Measurements from ENCODE around the gene RABEP2. TPM values are rescaled to one million over a fixed set of nuclear protein-coding genes. Genes with fewer than 3 reads are reported as not detected.
"Not testable (repeated sequence)": the region's sequence is repeated elsewhere in the genome, so short reads cannot be mapped to it uniquely, and the experiment has no call there.

RABEP2 gene
- total and polyA plus RNA-seq, 5 donors: 13.4 to 27.4 (median 21.7) TPM

DNA sequence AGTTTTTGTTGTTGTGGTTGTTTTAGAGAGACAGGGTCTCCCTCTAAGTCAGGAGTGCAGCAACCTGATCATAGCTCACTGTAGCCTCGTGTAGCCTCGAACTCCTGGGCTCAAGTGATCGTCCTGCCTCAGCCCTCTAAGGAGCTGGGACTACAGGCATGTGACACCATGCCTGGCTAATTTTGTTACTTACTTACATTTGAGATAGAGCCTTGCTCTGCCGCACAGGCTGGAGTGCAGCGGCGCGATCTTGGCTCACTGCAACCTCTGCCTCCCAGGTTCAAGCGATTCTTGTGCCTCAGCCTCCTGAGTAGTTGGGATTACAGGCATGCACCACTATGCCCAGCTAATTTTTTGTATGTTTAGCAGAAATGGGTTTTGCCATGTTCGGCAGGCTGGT, 57.4 kb downstream of the RABEP2 start:
- H3K9me3 ChIP-seq (ENCODE audit: control insufficient read depth, low read length); ATAC-seq; H3K27ac ChIP-seq (ENCODE audit: low read length); intact Hi-C loops (cut with DNase I); H3K4me3 ChIP-seq (ENCODE audit: low read length); H3K27me3 ChIP-seq (ENCODE audit: control insufficient read depth, insufficient read depth); H3K4me1 ChIP-seq (ENCODE audit: control insufficient read depth, insufficient read depth, low read length): not testable (repeated sequence)
- DNase-seq: peak in 1 of 3 donors; percentile 2
- WGBS: 88% methylated on average over 9 of the region's 9 CpGs

- 91% methylated on average over 13 of the region's 13 CpGs for WGBS
- DNase-seq (peak in 1 of 3 donors; percentile 43), ATAC-seq (no peak)
- Histone ChIP-seq H3K4me3 (ENCODE audit: low read length) (no peak overlapping the region), H3K27ac (ENCODE audit: low read length) (no peak overlapping the region), H3K27me3 (ENCODE audit: control insufficient read depth, insufficient read depth) (no peaks in the 10 kb centered on the region), H3K4me1 (ENCODE audit: control insufficient read depth, insufficient read depth, low read length) (no peaks in the 10 kb centered on the region), H3K9me3 (ENCODE audit: control insufficient read depth, low read length) (no peaks in the 10 kb centered on the region)
- intact Hi-C loops (cut with DNase I): no loop called here
Measured at GRCh38 chr16:28867241-28867640, 57.8 kb downstream of the RABEP2 start.

DNA sequence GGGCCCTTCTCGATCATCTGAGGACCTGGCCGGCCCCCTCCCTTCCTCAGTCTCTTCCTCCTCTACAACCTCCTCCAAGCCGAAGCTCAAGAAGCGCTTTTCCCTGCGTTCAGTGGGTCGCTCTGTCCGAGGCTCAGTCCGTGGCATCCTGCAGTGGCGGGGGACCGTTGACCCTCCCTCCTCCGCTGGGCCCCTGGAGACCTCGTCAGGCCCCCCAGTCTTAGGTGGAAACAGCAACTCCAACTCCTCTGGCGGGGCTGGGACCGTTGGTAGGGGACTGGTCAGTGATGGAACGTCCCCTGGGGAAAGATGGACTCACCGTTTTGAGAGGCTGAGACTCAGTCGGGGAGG, 58.6 kb downstream of the RABEP2 start:
- Histone ChIP-seq H3K4me3 (ENCODE audit: low read length) (no peak overlapping the region), H3K4me1 (ENCODE audit: control insufficient read depth, insufficient read depth, low read length) (no peaks in the 10 kb centered on the region), H3K27me3 (ENCODE audit: control insufficient read depth, insufficient read depth) (no peaks in the 10 kb centered on the region), H3K27ac (ENCODE audit: low read length) (no peak overlapping the region), H3K9me3 (ENCODE audit: control insufficient read depth, low read length) (no peaks in the 10 kb centered on the region)
- DNase-seq: no peak
- intact Hi-C loops (cut with DNase I): no loop called here
- ATAC-seq: no peak
- WGBS: 81% methylated on average over 17 of the region's 17 CpGs

GRCh38 chr16:28865722-28866453, 59.1 kb downstream of the RABEP2 start:
- intact Hi-C loops (cut with DNase I): no loop called here
- DNase-seq: peak in 2 of 3 donors; percentile 51 to 66
- no peak overlapping the region for H3K27ac ChIP-seq (ENCODE audit: low read length)
- H3K9me3 ChIP-seq (ENCODE audit: control insufficient read depth, low read length): no peaks in the 10 kb centered on the region
- ATAC-seq: no peak
- H3K4me3 ChIP-seq (ENCODE audit: low read length): no peak overlapping the region
- no peaks in the 10 kb centered on the region for H3K4me1 ChIP-seq (ENCODE audit: control insufficient read depth, insufficient read depth, low read length)
- no peaks in the 10 kb centered on the region for H3K27me3 ChIP-seq (ENCODE audit: control insufficient read depth, insufficient read depth)
- WGBS: 65% methylated on average over 32 of the region's 32 CpGs

- 87% methylated on average over 12 of the region's 12 CpGs for WGBS
- H3K4me3 ChIP-seq (ENCODE audit: low read length): no peak overlapping the region
Measured at GRCh38 chr16:28865001-28865688, 59.9 kb downstream of the RABEP2 start.

DNA sequence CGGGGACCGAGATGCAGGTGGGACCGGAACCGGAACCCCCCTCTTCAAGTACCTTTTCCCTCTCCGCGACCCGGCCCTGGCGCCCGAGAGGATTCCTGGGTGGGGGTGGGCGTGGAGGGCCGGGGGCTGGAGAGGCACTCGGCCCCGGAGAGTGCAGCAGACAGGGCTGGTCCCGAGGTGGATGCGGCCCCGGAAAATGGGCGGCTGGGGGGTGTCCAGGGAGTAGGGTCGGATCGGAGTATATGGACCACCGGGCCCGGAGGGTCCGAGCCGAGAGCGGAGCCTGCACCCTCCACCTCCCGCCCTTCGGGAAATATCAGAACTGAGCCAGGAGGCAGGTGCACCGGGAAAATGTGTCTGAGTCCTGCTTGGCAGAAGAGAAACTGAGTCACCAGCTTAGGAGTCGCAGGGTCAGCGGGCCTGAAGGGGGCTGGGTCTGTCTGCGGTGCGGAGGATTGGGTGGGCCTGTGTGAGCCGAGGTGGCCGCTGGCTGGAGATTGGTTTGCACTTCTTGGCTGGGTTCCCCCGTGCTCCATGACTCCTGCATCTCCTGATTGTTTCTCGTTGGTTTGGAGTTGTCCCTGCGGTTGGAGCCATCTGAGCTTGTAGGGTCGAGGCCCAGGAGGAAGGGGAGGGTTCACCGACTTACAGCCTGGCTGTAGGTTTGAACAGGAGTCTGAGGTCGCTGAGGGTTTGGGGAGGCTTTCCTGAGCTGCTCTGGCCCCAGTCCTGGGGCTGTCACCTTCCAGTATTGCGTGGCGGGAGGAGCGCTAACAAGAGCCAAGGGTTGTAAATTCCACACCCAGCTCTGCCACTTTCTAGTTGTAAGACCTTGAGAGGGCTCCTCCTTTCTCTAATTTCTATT, 60.9 kb downstream of the RABEP2 start:
- no peaks in the 10 kb centered on the region for H3K27me3 ChIP-seq (ENCODE audit: control insufficient read depth, insufficient read depth)
- no peaks in the 10 kb centered on the region for H3K4me1 ChIP-seq (ENCODE audit: control insufficient read depth, insufficient read depth, low read length)
- peak; percentile 47 to 71 (median 68) for DNase-seq
- ATAC-seq: peak; percentile 14 to 22
- H3K27ac ChIP-seq (ENCODE audit: low read length): peak overlapping the region; percentile 97
- H3K9me3 ChIP-seq (ENCODE audit: control insufficient read depth, low read length): no peaks in the 10 kb centered on the region
- intact Hi-C loops (cut with DNase I): no loop called here
- H3K4me3 ChIP-seq (ENCODE audit: low read length): peak overlapping the region; percentile 84
- WGBS: 2% methylated on average over 42 of the region's 42 CpGs

More at GRCh38 chr16:28865001-28865688, 59.9 kb downstream of the RABEP2 start:
- intact Hi-C loops (cut with DNase I): no loop called here
- H3K9me3 ChIP-seq (ENCODE audit: control insufficient read depth, low read length): no peaks in the 10 kb centered on the region
- DNase-seq: no peak
- no peak overlapping the region for H3K27ac ChIP-seq (ENCODE audit: low read length)
- H3K4me1 ChIP-seq (ENCODE audit: control insufficient read depth, insufficient read depth, low read length): no peaks in the 10 kb centered on the region
- no peak for ATAC-seq
- H3K27me3 ChIP-seq (ENCODE audit: control insufficient read depth, insufficient read depth): no peaks in the 10 kb centered on the region

DNA sequence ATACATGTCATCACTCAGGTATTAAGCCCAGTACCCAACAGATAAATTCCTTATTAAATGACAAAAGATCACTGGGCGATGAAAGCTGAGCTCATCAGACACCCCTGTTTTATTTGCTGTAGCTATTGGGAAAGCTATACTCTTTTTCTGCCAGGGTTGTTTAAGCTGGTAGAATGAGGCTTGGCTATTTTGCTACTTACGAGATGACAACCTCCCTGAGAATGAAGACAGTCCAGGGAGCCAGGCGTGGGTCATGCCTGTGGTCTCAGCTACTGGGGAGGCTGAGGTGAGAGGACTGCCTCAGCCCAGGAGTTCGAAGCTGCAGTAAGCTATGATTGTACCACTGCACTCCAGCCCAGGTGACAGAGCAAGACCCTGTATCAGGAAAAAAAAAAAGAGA, 65.7 kb downstream of the RABEP2 start:
- ATAC-seq (no peak), DNase-seq (no peak)
- Histone ChIP-seq H3K9me3 (ENCODE audit: control insufficient read depth, low read length) (no peaks in the 10 kb centered on the region), H3K4me1 (ENCODE audit: control insufficient read depth, insufficient read depth, low read length) (no peaks in the 10 kb centered on the region), H3K27me3 (ENCODE audit: control insufficient read depth, insufficient read depth) (no peaks in the 10 kb centered on the region), H3K4me3 (ENCODE audit: low read length) (no peak overlapping the region), H3K27ac (ENCODE audit: low read length) (no peak overlapping the region)
- WGBS: 74% methylated on average over 4 of the region's 4 CpGs
- intact Hi-C loops (cut with DNase I): no loop called here

DNA sequence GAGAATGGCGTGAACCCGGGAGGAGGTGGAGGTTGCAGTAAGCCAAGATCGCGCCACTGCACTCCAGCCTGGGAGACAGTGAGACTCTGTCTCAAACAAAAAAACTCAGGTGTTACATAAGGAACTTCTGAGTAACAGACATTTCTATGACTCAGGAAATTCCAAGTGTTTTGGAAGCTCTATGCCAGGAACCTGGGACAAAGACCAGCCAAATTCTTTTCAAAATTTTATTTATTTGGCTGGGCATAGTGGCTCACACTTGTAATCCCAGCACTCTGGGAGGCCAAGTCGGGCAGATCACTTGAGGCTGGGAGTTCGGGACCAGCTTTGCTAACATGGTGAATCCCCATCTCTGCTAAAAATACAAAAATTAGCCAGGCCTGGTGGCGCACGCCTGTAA, 66.6 kb downstream of the RABEP2 start:
- ATAC-seq: no peak
- H3K27me3 ChIP-seq (ENCODE audit: control insufficient read depth, insufficient read depth): no peaks in the 10 kb centered on the region
- DNase-seq: no peak
- intact Hi-C loops (cut with DNase I): no loop called here
- H3K27ac ChIP-seq (ENCODE audit: low read length): no peak overlapping the region
- no peaks in the 10 kb centered on the region for H3K4me1 ChIP-seq (ENCODE audit: control insufficient read depth, insufficient read depth, low read length)
- no peaks in the 10 kb centered on the region for H3K9me3 ChIP-seq (ENCODE audit: control insufficient read depth, low read length)
- H3K4me3 ChIP-seq (ENCODE audit: low read length): no peak overlapping the region
- 94% methylated on average over 8 of the region's 8 CpGs for WGBS

Other genes starting within 250 kb of the RABEP2 start
- 100 to 1,000 TPM; 292 to 519 (median 437) TPM for gene EIF3C, start 213.8 kb downstream of the RABEP2 start, total RNA-seq
- 241 TPM for gene EIF3C, start 213.8 kb downstream of the RABEP2 start, polyA plus RNA-seq
- gene NPIPB9, start 173.5 kb downstream of the RABEP2 start, total RNA-seq: 1 to 10 TPM in 2 of 4 donors, not detected in 2; 1.3 to 1.6 TPM
- 0.45 TPM for gene NPIPB9, start 173.5 kb downstream of the RABEP2 start, polyA plus RNA-seq
- 10 to 100 TPM; 55.3 to 59.8 (median 58.8) TPM for gene ATXN2L, start 102.2 kb downstream of the RABEP2 start, total RNA-seq
- gene ATXN2L, start 102.2 kb downstream of the RABEP2 start, polyA plus RNA-seq: 40.1 TPM
- 100 to 1,000 TPM; 160 to 188 (median 173) TPM for gene TUFM, start 78.9 kb downstream of the RABEP2 start, total RNA-seq
- 227 TPM for gene TUFM, start 78.9 kb downstream of the RABEP2 start, polyA plus RNA-seq
- 10 to 100 TPM; 38.6 to 50.2 (median 44.9) TPM for gene SH2B1, start 61.4 kb downstream of the RABEP2 start, total RNA-seq
- gene SH2B1, start 61.4 kb downstream of the RABEP2 start, polyA plus RNA-seq: 41.7 TPM
- under 1 TPM; 0.11 to 0.75 (median 0.58) TPM for gene ATP2A1, start 46.8 kb downstream of the RABEP2 start, total RNA-seq
- gene ATP2A1, start 46.8 kb downstream of the RABEP2 start, polyA plus RNA-seq: 0.11 TPM
- under 1 TPM in 2 of 4 donors, not detected in 2; 0.12 to 0.20 TPM for gene CD19, start 6.7 kb upstream of the RABEP2 start, total RNA-seq
- gene CD19, start 6.7 kb upstream of the RABEP2 start, polyA plus RNA-seq: 0.25 TPM
- 10 to 100 TPM; 17.0 to 18.0 (median 17.5) TPM for gene NFATC2IP, start 25.7 kb upstream of the RABEP2 start, total RNA-seq
- gene NFATC2IP, start 25.7 kb upstream of the RABEP2 start, polyA plus RNA-seq: 13.4 TPM
- gene SPNS1, start 49.5 kb upstream of the RABEP2 start, total RNA-seq: 10 to 100 TPM; 16.1 to 18.0 (median 16.5) TPM
- 19.5 TPM for gene SPNS1, start 49.5 kb upstream of the RABEP2 start, polyA plus RNA-seq
- gene LAT, start 59.8 kb upstream of the RABEP2 start, total RNA-seq: 1 to 10 TPM; 1.2 to 2.9 (median 2.2) TPM
- 2.0 TPM for gene LAT, start 59.8 kb upstream of the RABEP2 start, polyA plus RNA-seq